ENCODE data around the gene CMTM5. TPM values are rescaled to one million over a fixed set of nuclear protein-coding genes. Genes with fewer than 3 reads are reported as not detected.
"Not testable (repeated sequence)": the region's sequence is repeated elsewhere in the genome, so short reads cannot be mapped to it uniquely, and the experiment has no call there.

Gene CMTM5
- total RNA-seq, 1 donor from 2014 or later: not detected

- H3K27me3 Mint-ChIP-seq (ENCODE audit: unreplicated experiment): peaks cover 30% of the 10 kb centered on the region
- DNase-seq (ENCODE audit: extremely low spot score, unreplicated experiment): no peak
- no peaks in the 10 kb centered on the region for H3K36me3 Mint-ChIP-seq (ENCODE audit: unreplicated experiment)
- H3K9me3 Mint-ChIP-seq (ENCODE audit: unreplicated experiment): no peaks in the 10 kb centered on the region
- TF ChIP-seq, protein P1, sequence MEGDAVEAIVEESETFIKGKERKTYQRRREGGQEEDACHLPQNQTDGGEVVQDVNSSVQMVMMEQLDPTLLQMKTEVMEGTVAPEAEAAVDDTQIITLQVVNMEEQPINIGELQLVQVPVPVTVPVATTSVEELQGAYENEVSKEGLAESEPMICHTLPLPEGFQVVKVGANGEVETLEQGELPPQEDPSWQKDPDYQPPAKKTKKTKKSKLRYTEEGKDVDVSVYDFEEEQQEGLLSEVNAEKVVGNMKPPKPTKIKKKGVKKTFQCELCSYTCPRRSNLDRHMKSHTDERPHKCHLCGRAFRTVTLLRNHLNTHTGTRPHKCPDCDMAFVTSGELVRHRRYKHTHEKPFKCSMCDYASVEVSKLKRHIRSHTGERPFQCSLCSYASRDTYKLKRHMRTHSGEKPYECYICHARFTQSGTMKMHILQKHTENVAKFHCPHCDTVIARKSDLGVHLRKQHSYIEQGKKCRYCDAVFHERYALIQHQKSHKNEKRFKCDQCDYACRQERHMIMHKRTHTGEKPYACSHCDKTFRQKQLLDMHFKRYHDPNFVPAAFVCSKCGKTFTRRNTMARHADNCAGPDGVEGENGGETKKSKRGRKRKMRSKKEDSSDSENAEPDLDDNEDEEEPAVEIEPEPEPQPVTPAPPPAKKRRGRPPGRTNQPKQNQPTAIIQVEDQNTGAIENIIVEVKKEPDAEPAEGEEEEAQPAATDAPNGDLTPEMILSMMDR (IDR thresholded peaks at IDR 0.05): no peak
- no peak overlapping the region for H3K4me3 Mint-ChIP-seq (ENCODE audit: unreplicated experiment)
- H3K4me1 Mint-ChIP-seq (ENCODE audit: unreplicated experiment): no peaks in the 10 kb centered on the region
- no peak overlapping the region for H3K27ac Mint-ChIP-seq (ENCODE audit: unreplicated experiment)
Measured at GRCh38 chr14:23386999-23387398, 10.2 kb downstream of the CMTM5 start.

GRCh38 chr14:23387916-23388882, 11.4 kb downstream of the CMTM5 start:
- DNase-seq (ENCODE audit: extremely low spot score, unreplicated experiment): no peak
- no peaks in the 10 kb centered on the region for H3K9me3 Mint-ChIP-seq (ENCODE audit: unreplicated experiment)
- H3K4me1 Mint-ChIP-seq (ENCODE audit: unreplicated experiment): no peaks in the 10 kb centered on the region
- H3K36me3 Mint-ChIP-seq (ENCODE audit: unreplicated experiment): no peaks in the 10 kb centered on the region
- peaks cover 35% of the 10 kb centered on the region for H3K27me3 Mint-ChIP-seq (ENCODE audit: unreplicated experiment)
- no peak overlapping the region for H3K27ac Mint-ChIP-seq (ENCODE audit: unreplicated experiment)
- TF ChIP-seq, protein P1 (IDR thresholded peaks at IDR 0.05): no peak
- H3K4me3 Mint-ChIP-seq (ENCODE audit: unreplicated experiment): no peak overlapping the region

GRCh38 chr14:23388996-23389395, 12.2 kb downstream of the CMTM5 start:
- H3K27ac Mint-ChIP-seq (ENCODE audit: unreplicated experiment): no peak overlapping the region
- no peaks in the 10 kb centered on the region for H3K4me1 Mint-ChIP-seq (ENCODE audit: unreplicated experiment)
- TF ChIP-seq, protein P1 (IDR thresholded peaks at IDR 0.05): no peak
- H3K9me3 Mint-ChIP-seq (ENCODE audit: unreplicated experiment): no peaks in the 10 kb centered on the region
- no peaks in the 10 kb centered on the region for H3K36me3 Mint-ChIP-seq (ENCODE audit: unreplicated experiment)
- DNase-seq (ENCODE audit: extremely low spot score, unreplicated experiment): no peak
- H3K4me3 Mint-ChIP-seq (ENCODE audit: unreplicated experiment): no peak overlapping the region
- H3K27me3 Mint-ChIP-seq (ENCODE audit: unreplicated experiment): peaks cover 36% of the 10 kb centered on the region

DNA sequence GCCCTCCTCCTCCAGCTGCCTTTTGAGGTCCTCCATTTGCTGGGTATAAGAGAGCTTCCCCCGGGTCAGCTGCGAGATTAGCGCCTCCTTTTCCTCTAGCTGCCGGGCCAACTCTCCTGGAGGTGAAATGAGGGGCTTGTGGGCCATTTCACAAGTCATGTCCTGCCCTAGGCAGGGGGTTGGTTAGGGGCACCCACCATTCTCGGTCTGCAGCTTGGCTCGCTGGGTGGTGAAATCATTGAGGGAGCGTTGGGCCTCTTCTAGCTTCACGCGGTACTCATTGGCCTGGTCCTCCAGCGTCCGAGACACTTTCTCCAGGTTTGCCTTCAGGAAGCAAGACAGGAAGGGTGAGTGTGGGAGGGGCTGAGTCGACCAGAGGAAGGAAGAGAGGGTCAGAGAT, 12.6 kb downstream of the CMTM5 start:
- peaks cover 32% of the 10 kb centered on the region for H3K27me3 Mint-ChIP-seq (ENCODE audit: unreplicated experiment)

DNA sequence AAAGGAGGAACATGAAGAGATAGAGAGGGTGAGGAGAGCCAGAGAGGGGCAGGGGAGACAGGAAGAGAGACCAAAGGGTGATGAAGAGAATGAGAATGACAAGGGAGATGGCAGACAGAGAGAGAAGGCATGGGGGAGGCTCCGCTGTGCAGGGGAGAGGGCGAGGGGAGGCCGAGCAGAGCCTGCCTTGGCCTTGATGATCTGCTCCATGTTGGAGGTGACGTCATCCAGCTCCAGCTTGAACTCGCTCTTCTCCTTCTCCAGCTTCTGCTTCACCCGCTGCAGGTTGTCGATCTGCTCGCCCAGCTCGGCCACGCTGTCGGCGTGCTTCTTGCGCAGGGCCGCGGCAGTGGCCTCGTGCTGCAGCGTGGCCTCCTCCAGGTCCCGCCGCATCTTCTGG, 13.0 kb downstream of the CMTM5 start:
- not testable (repeated sequence) for H3K9me3 Mint-ChIP-seq (ENCODE audit: unreplicated experiment); DNase-seq (ENCODE audit: extremely low spot score, unreplicated experiment); H3K4me1 Mint-ChIP-seq (ENCODE audit: unreplicated experiment); H3K27ac Mint-ChIP-seq (ENCODE audit: unreplicated experiment); H3K4me3 Mint-ChIP-seq (ENCODE audit: unreplicated experiment); H3K36me3 Mint-ChIP-seq (ENCODE audit: unreplicated experiment)
- H3K27me3 Mint-ChIP-seq (ENCODE audit: unreplicated experiment): peaks cover 27% of the 10 kb centered on the region

More for the DNA sequence above, 12.6 kb downstream of the CMTM5 start:
- no peak overlapping the region for H3K27ac Mint-ChIP-seq (ENCODE audit: unreplicated experiment)
- no peak overlapping the region for H3K4me3 Mint-ChIP-seq (ENCODE audit: unreplicated experiment)
- no peak for DNase-seq (ENCODE audit: extremely low spot score, unreplicated experiment)
- H3K4me1 Mint-ChIP-seq (ENCODE audit: unreplicated experiment): no peaks in the 10 kb centered on the region
- TF ChIP-seq, protein P1 (IDR thresholded peaks at IDR 0.05): no peak
- no peaks in the 10 kb centered on the region for H3K9me3 Mint-ChIP-seq (ENCODE audit: unreplicated experiment)
- no peaks in the 10 kb centered on the region for H3K36me3 Mint-ChIP-seq (ENCODE audit: unreplicated experiment)

Data from osteocyte (in vitro differentiated cells).